ENCODE results near the gene TBC1D5.

- TF ChIP-seq CTCF (IDR thresholded peaks at IDR 0.05), result no peak
- no peak for TF ChIP-seq POLR2A (IDR thresholded peaks at IDR 0.05)
Measured at GRCh38 chr3:17404548-17404947, 337.9 kb downstream of the TBC1D5 start.
